T-cell (primary cell): ENCODE results near the gene GATA6. TPM values are rescaled to one million over a fixed set of nuclear protein-coding genes. Genes with fewer than 3 reads are reported as not detected.

ENCODE experiments used
- ATAC-seq, 4 experiments: fragments of 200-7000 bp in 3 of 4; fragments of 150-1000 bp in 1 of 4; cut with Tn5 transposase; replicated peaks in 1 of 4; 1 replicate in 3 of 4; 2 replicates in 1 of 4; pipeline ENCODE4 v1.10.0; 2021; ENCODE audit warnings: moderate library complexity in 3 of 4, mild to moderate bottlenecking in 2 of 4, moderate number of reproducible peaks in 1 of 4
- CTCF ChIA-PET, 2 donors: fragments of 300-600 bp; sonication (Branson Sonifier 250); formaldehyde crosslinking; loops; one replicate each; lab custom pipeline; 2022; ENCODE audit warnings: antibody characterized with exemption in 2 of 2; lab: Charles Lee
- POLR2A ChIA-PET, 2 donors: fragments of 300-600 bp; sonication (Branson Sonifier 250); formaldehyde crosslinking; loops; one replicate each; lab custom pipeline; 2022; ENCODE audit warnings: antibody characterized with exemption in 2 of 2; lab: Charles Lee
- DNase-seq, 35 experiments: peaks; one replicate each; pipeline versions ENCODE4 v3.0.0 to v3.0.0-alpha.2; 2013 to 2023
- H3K27ac ChIP-seq: one replicate; pipeline ENCODE4 v1.5.1; 2013; ENCODE audit warnings: low read length
- H3K27me3 ChIP-seq, 2 experiments: replicated peaks in 1 of 2; 1 replicate in 1 of 2; 2 replicates in 1 of 2; pipeline versions ENCODE4 v1.6.1 to v1.7.0; 2013; ENCODE audit warnings: low read length in 1 of 2, mixed read lengths in 1 of 2; ENCODE audit not compliant: control insufficient read depth in 2 of 2, insufficient read depth in 2 of 2; ENCODE audit errors: extremely low read depth in 1 of 2
- H3K36me3 ChIP-seq, 2 donors: 1 replicate in 1 of 2; 2 replicates in 1 of 2; pipeline versions ENCODE4 v1.6.1 to v1.7.0; 2013; ENCODE audit warnings: low read length in 1 of 2; ENCODE audit not compliant: control insufficient read depth in 2 of 2, insufficient read depth in 1 of 2; ENCODE audit errors: extremely low read depth in 1 of 2
- H3K4me1 ChIP-seq, 2 experiments: 1 replicate in 1 of 2; 2 replicates in 1 of 2; pipeline versions ENCODE4 v1.6.1 to v1.7.0; 2013; ENCODE audit warnings: low read length in 2 of 2, mixed read lengths in 1 of 2; ENCODE audit not compliant: insufficient read depth in 2 of 2, control insufficient read depth in 1 of 2; ENCODE audit errors: extremely low read depth in 1 of 2
- H3K4me3 ChIP-seq, 2 donors: 1 replicate in 1 of 2; 2 replicates in 1 of 2; pipeline versions ENCODE4 v1.5.1 to v1.7.0; 2013; ENCODE audit warnings: mild to moderate bottlenecking in 2 of 2, low read length in 1 of 2, moderate library complexity in 1 of 2; ENCODE audit not compliant: control insufficient read depth in 1 of 2; ENCODE audit errors: extremely low read depth in 1 of 2
- H3K9me3 ChIP-seq: 2 replicates; pipeline ENCODE4 v1.7.0; 2013
- H3K27ac Mint-ChIP-seq, 2 donors: one replicate each; pipeline ENCODE4 v1.8.0; 2020 to 2021; ENCODE audit warnings: mild to moderate bottlenecking in 2 of 2, mixed read lengths in 2 of 2
- H3K27me3 Mint-ChIP-seq, 2 donors: one replicate each; pipeline ENCODE4 v1.8.0; 2021 to 2022; ENCODE audit warnings: mixed read lengths in 2 of 2
- H3K36me3 Mint-ChIP-seq: one replicate; pipeline ENCODE4 v1.8.0; 2021; ENCODE audit warnings: mixed read lengths
- H3K4me1 Mint-ChIP-seq, 3 donors: one replicate each; pipeline ENCODE4 v1.8.0; 2020 to 2022; ENCODE audit warnings: mixed read lengths in 3 of 3, mild to moderate bottlenecking in 1 of 3
- H3K4me3 Mint-ChIP-seq, 3 donors: one replicate each; pipeline ENCODE4 v1.8.0; 2020 to 2022; ENCODE audit warnings: mild to moderate bottlenecking in 3 of 3, mixed read lengths in 3 of 3, moderate library complexity in 3 of 3
- H3K9me3 Mint-ChIP-seq, 3 donors: one replicate each; pipeline ENCODE4 v1.8.0; 2020 to 2022; ENCODE audit warnings: mixed read lengths in 3 of 3
- WGBS: methylation state at CpG from one replicate; pipeline ENCODE4 v1.1.5; 2013; ENCODE audit warnings: missing lambda C conversion rate; ENCODE audit not compliant: insufficient coverage; 5-methylcytosine and 5-hydroxymethylcytosine counted together
- total RNA-seq, 35 experiments: library from RNA in 6 of 35; stranded (reverse) in 6 of 35; fragments of 120-200 nt in 1 of 35; gene quantifications; one replicate each; pipeline versions ENCODE4 v1.2.1 to v1.2.4 and lab custom pipeline; 2013 to 2026

GATA6 gene
- total RNA-seq, 5 donors from 2014 or later (not counting 1 experiment from before 2014, with no cell fraction given), result 0.13 to 0.96 (median 0.59) TPM

GRCh38 chr18:22223254-22223964, 54.0 kb downstream of the GATA6 start:
- H3K27me3 Mint-ChIP-seq, result no peaks in the 10 kb centered on the region
- no peaks in the 10 kb centered on the region for H3K36me3 Mint-ChIP-seq
- 72% methylated on average over 7 of the region's 13 CpGs for WGBS
- peaks cover 8 to 10% (median 9%) of the 10 kb centered on the region in 3 donors for H3K4me1 Mint-ChIP-seq
- DNase-seq (peak in 2 of 35 experiments; percentile 5 to 19), ATAC-seq (no peak)
- H3K4me3 ChIP-seq, result no peak overlapping the region
- ChIA-PET CTCF (no interaction called here), POLR2A (no interaction called here)
- no peaks in the 10 kb centered on the region for H3K36me3 ChIP-seq
- no peak overlapping the region for H3K27ac Mint-ChIP-seq
- H3K4me1 ChIP-seq, result peaks cover 2 to 5% of the 10 kb centered on the region in 2 experiments
- H3K27me3 ChIP-seq, result peaks cover 0 to 2% of the 10 kb centered on the region in 2 experiments
- H3K9me3 ChIP-seq, result no peaks in the 10 kb centered on the region
- H3K27ac ChIP-seq, result no peak overlapping the region
- H3K4me3 Mint-ChIP-seq, result no peak overlapping the region
- no peaks in the 10 kb centered on the region for H3K9me3 Mint-ChIP-seq

- Mint-ChIP-seq H3K9me3 (no peaks in the 10 kb centered on the region), H3K27ac (no peak overlapping the region), H3K4me1 (peaks cover 8 to 10% (median 9%) of the 10 kb centered on the region in 3 donors), H3K4me3 (no peak overlapping the region), H3K36me3 (no peaks in the 10 kb centered on the region), H3K27me3 (peaks cover 0 to 1% of the 10 kb centered on the region in 2 donors)
- Histone ChIP-seq H3K9me3 (no peaks in the 10 kb centered on the region), H3K4me1 (peaks cover 2 to 5% of the 10 kb centered on the region in 2 experiments), H3K36me3 (no peaks in the 10 kb centered on the region), H3K4me3 (no peak overlapping the region), H3K27ac (no peak overlapping the region), H3K27me3 (peaks cover 0 to 2% of the 10 kb centered on the region in 2 experiments)
- WGBS, result no CpG with 5 or more reads among the region's 1 CpG
- POLR2A ChIA-PET, result no interaction called here
- DNase-seq (no peak), ATAC-seq (no peak)
- CTCF ChIA-PET, result no interaction called here
Observed at GRCh38 chr18:22223965-22224322, 54.6 kb downstream of the GATA6 start.

- no peaks in the 10 kb centered on the region for H3K9me3 ChIP-seq
- H3K27ac ChIP-seq, result no peak overlapping the region
- Mint-ChIP-seq H3K27ac (no peak overlapping the region), H3K9me3 (peaks cover 0 to 3% (median 0%) of the 10 kb centered on the region in 3 donors), H3K4me3 (no peak overlapping the region), H3K4me1 (peaks cover 8 to 10% (median 9%) of the 10 kb centered on the region in 3 donors), H3K36me3 (no peaks in the 10 kb centered on the region), H3K27me3 (peaks cover 3 to 5% of the 10 kb centered on the region in 2 donors)
- ATAC-seq (no peak), DNase-seq (no peak)
- H3K27me3 ChIP-seq, result peaks cover 0 to 2% of the 10 kb centered on the region in 2 experiments
- POLR2A ChIA-PET, result no interaction called here
- H3K4me1 ChIP-seq, result peaks cover 2 to 5% of the 10 kb centered on the region in 2 experiments
- H3K36me3 ChIP-seq, result no peaks in the 10 kb centered on the region
- H3K4me3 ChIP-seq, result no peak overlapping the region
- CTCF ChIA-PET, result no interaction called here
- WGBS, result no CpG with 5 or more reads among the region's 1 CpG
Observed at GRCh38 chr18:22224339-22224738, 55.0 kb downstream of the GATA6 start.

GRCh38 chr18:22226801-22227200, 57.4 kb downstream of the GATA6 start:
- DNase-seq (no peak), ATAC-seq (no peak)
- Mint-ChIP-seq H3K27me3 (peaks cover 7 to 8% of the 10 kb centered on the region in 2 donors), H3K4me1 (no peaks in the 10 kb centered on the region), H3K27ac (no peak overlapping the region), H3K9me3 (peaks cover 0 to 4% (median 0%) of the 10 kb centered on the region in 3 donors), H3K36me3 (no peaks in the 10 kb centered on the region), H3K4me3 (no peak overlapping the region)
- Histone ChIP-seq H3K4me3 (no peak overlapping the region), H3K27ac (no peak overlapping the region), H3K4me1 (peaks cover under 1 to 3% of the 10 kb centered on the region in 2 experiments), H3K9me3 (no peaks in the 10 kb centered on the region), H3K27me3 (peaks cover 0 to 5% of the 10 kb centered on the region in 2 experiments), H3K36me3 (no peaks in the 10 kb centered on the region)
- ChIA-PET CTCF (no interaction called here), POLR2A (no interaction called here)
- WGBS, result 50% methylated on average over 2 of the region's 4 CpGs

GRCh38 chr18:22228976-22229375, 59.6 kb downstream of the GATA6 start:
- Histone ChIP-seq H3K4me3 (no peak overlapping the region), H3K27ac (no peak overlapping the region), H3K27me3 (peaks cover 0 to 5% of the 10 kb centered on the region in 2 experiments), H3K9me3 (no peaks in the 10 kb centered on the region), H3K36me3 (no peaks in the 10 kb centered on the region), H3K4me1 (no peaks in the 10 kb centered on the region)
- no peak for DNase-seq
- POLR2A ChIA-PET, result interaction anchor here in 1 of 2 donors (0.7 kb wide), 1 partner anchor 9 kb away, joined by 15 read pairs; no protein-coding TSS in a partner anchor
- 55% methylated on average over 2 of the region's 2 CpGs for WGBS
- Mint-ChIP-seq H3K4me1 (no peaks in the 10 kb centered on the region), H3K9me3 (peaks cover 0 to 4% (median 0%) of the 10 kb centered on the region in 3 donors), H3K4me3 (no peak overlapping the region), H3K27ac (no peak overlapping the region), H3K27me3 (peaks cover 7 to 8% of the 10 kb centered on the region in 2 donors), H3K36me3 (no peaks in the 10 kb centered on the region)
- CTCF ChIA-PET, result interaction anchor here in 1 of 2 donors (0.6 kb wide), 1 partner anchor 23 kb away, joined by 3 read pairs; no protein-coding TSS in a partner anchor
- ATAC-seq, result no peak

- H3K27me3 Mint-ChIP-seq, result peaks cover 7 to 8% of the 10 kb centered on the region in 2 donors
- H3K27ac Mint-ChIP-seq, result no peak overlapping the region
- H3K9me3 Mint-ChIP-seq, result peaks cover 0 to 4% (median 0%) of the 10 kb centered on the region in 3 donors
- POLR2A ChIA-PET, result no interaction called here
- H3K36me3 ChIP-seq, result no peaks in the 10 kb centered on the region
- no peak overlapping the region for H3K4me3 Mint-ChIP-seq
- H3K36me3 Mint-ChIP-seq, result no peaks in the 10 kb centered on the region
- no peaks in the 10 kb centered on the region for H3K4me1 ChIP-seq
- H3K27ac ChIP-seq, result no peak overlapping the region
- no peak overlapping the region for H3K4me3 ChIP-seq
- H3K4me1 Mint-ChIP-seq, result no peaks in the 10 kb centered on the region
- WGBS, result 90% methylated on average over 5 of the region's 7 CpGs
- CTCF ChIA-PET, result no interaction called here
- H3K9me3 ChIP-seq, result no peaks in the 10 kb centered on the region
- peaks cover 0 to 5% of the 10 kb centered on the region in 2 experiments for H3K27me3 ChIP-seq
- ATAC-seq (no peak), DNase-seq (no peak)
Observed at GRCh38 chr18:22229456-22230124, 60.2 kb downstream of the GATA6 start.
